Non-pigmented ciliary epithelial cell (primary cell): ENCODE measurements around the gene TBX22.
"Not testable (repeated sequence)": the region's sequence is repeated elsewhere in the genome, so short reads cannot be mapped to it uniquely, and the experiment has no call there.

Experiments
- DNase-seq: peaks from one replicate; pipeline ENCODE4 v3.0.0-alpha.2; 2010; ENCODE audit warnings: low read depth

The TBX22 gene, protein sequence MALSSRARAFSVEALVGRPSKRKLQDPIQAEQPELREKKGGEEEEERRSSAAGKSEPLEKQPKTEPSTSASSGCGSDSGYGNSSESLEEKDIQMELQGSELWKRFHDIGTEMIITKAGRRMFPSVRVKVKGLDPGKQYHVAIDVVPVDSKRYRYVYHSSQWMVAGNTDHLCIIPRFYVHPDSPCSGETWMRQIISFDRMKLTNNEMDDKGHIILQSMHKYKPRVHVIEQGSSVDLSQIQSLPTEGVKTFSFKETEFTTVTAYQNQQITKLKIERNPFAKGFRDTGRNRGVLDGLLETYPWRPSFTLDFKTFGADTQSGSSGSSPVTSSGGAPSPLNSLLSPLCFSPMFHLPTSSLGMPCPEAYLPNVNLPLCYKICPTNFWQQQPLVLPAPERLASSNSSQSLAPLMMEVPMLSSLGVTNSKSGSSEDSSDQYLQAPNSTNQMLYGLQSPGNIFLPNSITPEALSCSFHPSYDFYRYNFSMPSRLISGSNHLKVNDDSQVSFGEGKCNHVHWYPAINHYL

DNA sequence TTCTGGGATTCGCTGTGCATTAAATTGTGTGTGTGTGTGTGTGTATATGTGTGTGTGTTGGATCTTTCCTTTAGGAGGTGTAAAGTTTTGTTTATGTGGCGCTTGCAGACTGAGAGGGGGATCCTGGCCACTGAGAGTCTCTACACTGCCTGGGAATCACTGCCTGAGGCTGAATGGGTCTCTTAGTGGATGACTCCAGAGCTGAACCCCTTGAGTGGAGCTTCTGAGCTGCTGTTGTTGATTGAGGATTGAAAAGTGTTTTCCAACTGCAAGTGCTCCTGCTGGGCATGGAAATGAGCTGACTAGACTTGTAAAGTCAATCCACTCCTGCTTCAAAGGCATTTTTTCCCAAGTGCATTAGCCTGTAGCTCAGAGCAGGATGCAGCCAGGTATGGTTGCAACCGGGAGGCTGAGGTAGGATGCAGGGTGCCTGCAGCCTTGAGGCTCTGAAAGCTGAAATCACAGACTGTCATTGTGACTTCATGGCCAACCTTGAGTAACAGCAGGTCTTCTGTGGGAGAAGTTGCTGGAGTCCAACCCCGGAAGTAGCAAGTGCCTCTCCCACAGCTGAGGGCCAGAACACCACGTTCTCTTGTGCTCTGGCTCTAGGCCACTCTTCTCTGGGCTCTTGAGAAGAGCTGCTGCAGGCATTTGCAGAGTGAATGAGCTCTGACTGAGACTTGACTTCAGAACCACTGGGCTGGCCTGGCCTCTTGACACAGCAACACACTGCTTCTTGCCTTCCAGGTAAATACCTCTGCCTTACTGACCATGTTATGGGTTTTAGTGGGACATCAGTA, at the start of gene TBX22:
TBX22 (plus strand) TSS at position 613 of the 800 bp plus-strand sequence. CDS start 7,517 bp downstream, outside the sequence.
- no peak for DNase-seq

DNA sequence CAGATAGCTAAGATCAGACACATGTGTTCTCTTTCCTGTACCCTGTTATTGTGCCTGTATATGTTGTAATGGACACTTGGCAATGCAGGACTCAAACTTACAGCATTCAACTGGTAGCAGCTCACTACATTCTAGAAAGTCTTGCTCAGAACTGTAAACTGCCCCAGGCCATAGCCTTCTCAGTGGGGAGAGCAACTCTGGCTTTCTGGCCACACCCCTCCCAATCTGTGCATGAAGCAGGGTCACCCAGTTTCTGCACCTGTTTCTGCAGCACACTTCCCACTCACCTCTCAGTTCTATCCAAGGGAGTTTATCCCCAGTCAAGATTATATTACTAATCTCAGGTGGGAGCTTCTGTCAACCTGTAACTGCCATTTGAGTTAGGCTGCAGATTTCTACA, 38.9 kb upstream of the TBX22 start:
- DNase-seq = no peak

DNA sequence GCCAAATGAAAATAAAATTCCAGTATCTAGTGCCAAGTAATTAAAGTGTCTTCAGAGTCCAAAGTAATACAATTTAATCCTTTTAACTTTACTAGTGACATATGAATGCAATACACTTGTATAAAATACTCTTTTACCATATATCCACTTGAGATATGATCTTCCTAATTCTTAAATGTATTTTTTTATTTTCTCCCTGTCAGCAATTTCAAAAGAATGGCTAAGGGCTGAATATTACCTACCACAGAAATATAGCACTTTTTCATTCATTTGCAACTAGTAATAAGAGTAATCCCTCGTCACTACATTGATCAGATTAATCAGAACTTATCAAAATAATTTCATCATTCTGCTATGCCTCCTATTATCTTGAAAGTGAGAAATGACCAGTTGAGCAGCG, 10.1 kb upstream of the TBX22 start:
- DNase-seq = no peak

DNA sequence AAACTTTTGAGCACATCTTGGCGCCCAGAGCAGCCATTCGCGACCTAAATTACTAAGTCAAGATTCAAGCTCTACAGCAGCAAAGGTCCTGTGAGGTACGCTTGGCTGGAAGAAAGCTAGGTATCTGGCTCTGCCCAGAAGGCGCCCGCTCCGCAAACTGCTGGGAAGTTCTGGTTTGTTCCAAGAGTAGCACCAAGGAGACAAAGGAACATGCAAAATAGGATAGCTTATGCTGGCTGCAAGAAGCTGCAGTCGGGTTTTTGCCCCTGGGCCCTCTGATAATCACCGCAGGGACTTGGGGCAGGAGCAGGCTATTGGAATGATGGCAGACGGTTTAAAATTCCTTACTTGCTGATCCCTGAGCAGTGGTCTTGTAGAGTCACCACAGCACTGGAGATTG, 3.0 kb upstream of the TBX22 start:
- DNase-seq = no peak

DNA sequence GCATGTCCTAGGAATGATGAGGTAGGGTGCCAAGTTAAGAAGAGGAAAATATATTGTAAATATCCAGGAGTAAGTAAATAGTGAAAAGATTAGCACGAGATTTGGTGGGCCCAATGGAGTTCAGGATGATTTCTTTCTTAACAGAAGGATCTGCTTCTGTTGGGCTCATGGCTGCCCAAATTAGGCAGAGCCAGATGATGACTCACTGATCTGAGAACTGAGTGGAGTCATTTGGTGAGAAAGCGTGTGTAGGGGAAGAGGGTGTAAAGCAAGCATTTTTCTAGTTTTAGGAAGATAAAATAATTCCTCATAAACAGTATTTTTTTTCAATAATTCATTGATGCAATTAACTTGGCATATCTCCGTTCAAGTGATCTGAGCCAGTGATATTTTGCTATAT, 1.6 kb downstream of the TBX22 start:
- no peak for DNase-seq

DNA sequence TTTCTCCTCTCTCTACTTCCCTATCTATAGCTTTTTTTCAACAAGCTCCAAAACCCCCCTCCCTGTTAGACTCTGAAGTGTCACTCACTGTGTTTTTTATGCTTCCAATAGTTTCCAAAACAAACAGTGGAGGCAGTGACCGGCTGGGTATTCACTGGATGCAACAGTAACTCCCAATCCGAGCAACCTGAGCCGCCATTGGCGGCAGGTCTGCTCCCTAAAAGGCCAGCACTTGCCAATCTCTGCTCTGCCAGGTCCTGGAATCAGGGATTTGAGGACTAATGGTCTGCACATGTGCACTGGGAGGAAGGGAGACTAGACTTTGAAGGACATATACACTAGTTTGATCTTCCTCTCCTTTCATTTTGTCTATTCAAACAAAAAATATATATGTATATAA, 7.1 kb downstream of the TBX22 start:
- no peak for DNase-seq

DNA sequence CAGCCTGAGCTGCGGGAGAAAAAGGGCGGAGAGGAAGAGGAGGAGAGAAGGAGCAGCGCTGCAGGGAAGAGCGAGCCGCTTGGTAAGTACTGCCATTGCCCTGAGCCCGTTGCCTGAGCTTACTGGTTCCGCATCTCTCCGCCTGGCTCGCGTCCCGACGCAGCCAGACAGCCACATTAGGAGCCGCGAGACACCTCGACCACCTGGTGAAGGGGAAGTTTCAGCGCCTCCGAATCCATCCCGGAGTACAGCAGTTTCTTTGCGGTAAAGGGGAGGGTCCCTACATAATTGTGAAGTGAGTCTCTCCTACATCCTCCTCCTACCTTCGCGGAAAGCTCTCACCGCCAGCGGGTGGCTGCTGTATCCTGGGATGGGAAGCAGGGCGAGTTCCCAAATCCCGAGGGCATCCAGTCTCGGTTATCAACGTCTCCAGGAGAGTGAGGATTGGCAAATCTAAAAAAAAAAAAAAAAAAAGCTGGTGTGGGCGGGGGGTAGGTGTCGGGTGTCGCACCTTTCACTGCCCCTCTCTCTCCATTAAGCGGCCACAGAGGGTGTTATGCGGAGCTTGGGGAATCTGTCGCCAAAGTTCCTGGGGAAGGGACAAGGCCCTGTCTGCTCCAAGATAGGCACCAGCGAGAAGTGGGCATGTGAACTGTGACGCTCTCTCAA, 7.9 kb downstream of the TBX22 start:
- DNase-seq = no peak

DNA sequence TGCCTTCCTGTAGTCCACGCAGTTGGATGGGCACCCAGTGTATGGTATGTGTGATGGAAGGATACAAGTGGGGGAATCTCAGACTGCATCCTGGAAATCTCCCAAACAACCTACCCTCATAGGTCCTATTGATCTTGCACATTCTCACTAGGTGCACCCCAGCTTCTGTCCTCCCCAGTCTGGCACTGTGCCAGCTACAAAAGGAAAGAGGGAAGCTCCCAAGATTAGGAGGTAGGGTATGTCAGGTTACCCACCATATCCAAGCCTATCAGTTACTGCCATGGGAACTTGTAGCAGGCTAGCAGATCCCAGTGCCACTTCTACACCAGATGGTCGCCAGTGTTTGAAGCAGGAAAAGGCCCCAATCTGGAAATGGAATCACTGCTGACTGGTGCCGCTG, 11.6 kb downstream of the TBX22 start:
- DNase-seq = no peak

DNA sequence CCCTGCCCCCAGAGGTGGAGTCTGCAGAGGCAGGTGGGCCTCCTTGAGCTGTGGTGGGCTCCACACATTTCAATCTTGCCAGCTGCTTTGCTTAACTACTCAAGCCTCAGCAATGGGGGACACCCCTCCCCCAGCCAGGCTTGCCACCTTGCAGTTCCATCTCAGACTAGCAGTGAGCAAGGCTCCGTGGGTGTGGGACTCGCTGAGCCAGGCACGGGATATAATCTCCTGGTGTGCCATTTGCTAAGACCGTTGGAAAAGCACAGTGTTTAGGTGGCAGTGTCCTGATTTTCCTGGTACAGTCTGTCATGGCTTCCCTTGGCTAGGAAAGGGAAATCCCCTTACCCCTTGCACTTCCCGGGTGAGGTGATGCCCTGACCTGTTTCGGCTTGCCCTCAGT, 51.6 kb downstream of the TBX22 start:
- not testable (repeated sequence) for DNase-seq

DNA sequence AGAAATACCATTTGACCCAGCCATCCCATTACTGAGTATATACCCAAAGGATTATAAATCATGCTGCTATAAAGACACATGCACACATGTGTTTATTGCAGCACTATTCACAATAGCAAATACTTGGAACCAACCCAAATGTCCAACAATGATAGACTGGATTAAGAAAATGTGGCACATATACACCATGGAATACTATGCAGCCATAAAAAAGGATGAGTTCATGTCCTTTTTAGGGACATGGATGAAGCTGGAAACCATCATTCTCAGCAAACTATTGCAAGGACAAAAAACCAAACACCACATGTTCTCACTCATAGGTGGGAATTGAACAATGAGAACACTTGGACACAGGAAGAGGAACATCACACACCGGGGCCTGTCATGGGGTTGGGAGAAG, 61.1 kb downstream of the TBX22 start:
- not testable (repeated sequence) for DNase-seq
